Endothelial cell of umbilical vein (primary cell): ENCODE data around the gene ARPC2. TPM values are rescaled to one million over a fixed set of nuclear protein-coding genes. Genes with fewer than 3 reads are reported as not detected.

Experiments used
- BruUV-seq: library from RNA; stranded (reverse); fragments of 400-500 nt; replicated peaks from 2 replicates; lab custom pipeline; 2021; lab: Mats Ljungman, UMichigan
- CTCF ChIA-PET: fragments of 300-600, 350-600 bp; sonication (Branson Sonifier 250); formaldehyde crosslinking; loops from one replicate; lab custom pipeline; 2021; ENCODE audit warnings: antibody characterized with exemption, inconsistent platforms; lab: Charles Lee
- POLR2A ChIA-PET: fragments of 300-600, 350-600 bp; sonication (Branson Sonifier 250); formaldehyde crosslinking; loops from one replicate; lab custom pipeline; 2021; ENCODE audit warnings: antibody characterized with exemption, inconsistent platforms; lab: Charles Lee
- DNase-seq: peaks from one replicate; pipeline ENCODE4 v3.0.0-alpha.2; 2011; ENCODE audit warnings: low read depth, low spot score
- FAIRE-seq: peaks from 2 replicates; lab custom pipeline; 2011; peaks lifted over from hg19 to GRCh38; lab: Jason Lieb, UNC
- H2AFZ ChIP-seq: 2 replicates; pipeline ENCODE4 v1.6.0; 2012; ENCODE audit warnings: low read depth, low read length, control low read depth, inconsistent platforms
- H3K27ac ChIP-seq: 2 replicates; pipeline ENCODE4 v1.5.1; 2011; ENCODE audit warnings: low read depth, mild to moderate bottlenecking, control low read depth, low read length, moderate library complexity; ENCODE audit not compliant: insufficient read depth
- H3K27me3 ChIP-seq, 2 experiments: 2 replicates each; pipeline versions ENCODE4 v1.6.0 to v1.6.1; 2011; ENCODE audit warnings: low read length in 2 of 2, mixed read lengths in 1 of 2; ENCODE audit not compliant: control insufficient read depth in 2 of 2, insufficient read depth in 2 of 2
- H3K36me3 ChIP-seq, 2 experiments: 2 replicates in 1 of 2; 3 replicates in 1 of 2; pipeline ENCODE4 v1.5.1; 2011; ENCODE audit warnings: low read length in 2 of 2, mild to moderate bottlenecking in 1 of 2, moderate library complexity in 1 of 2; ENCODE audit not compliant: control insufficient read depth in 2 of 2, insufficient read depth in 2 of 2; ENCODE audit errors: extremely low read depth in 1 of 2
- H3K4me1 ChIP-seq: 3 replicates; pipeline ENCODE4 v1.5.1; 2011; ENCODE audit warnings: mild to moderate bottlenecking, low read length; ENCODE audit not compliant: control insufficient read depth, insufficient read depth; ENCODE audit errors: extremely low read depth
- H3K4me2 ChIP-seq: 2 replicates; pipeline ENCODE4 v1.6.1; 2011; ENCODE audit warnings: low read length, control low read depth, mixed read lengths; ENCODE audit not compliant: insufficient read depth
- H3K4me3 ChIP-seq, 3 experiments: fragments of 200-600 bp in 1 of 3; sonication (generic), shearing (Covaris generic) in 1 of 3; replicated peaks in 1 of 3; 2 replicates each; pipeline ENCODE4 v1.5.1; 2011 to 2016; ENCODE audit warnings: control low read depth in 3 of 3, low read length in 3 of 3, mild to moderate bottlenecking in 2 of 3, inconsistent platforms in 1 of 3, low read depth in 1 of 3, moderate library complexity in 1 of 3; ENCODE audit not compliant: insufficient read depth in 1 of 3
- H3K79me2 ChIP-seq: 2 replicates; pipeline ENCODE4 v1.6.0; 2012; ENCODE audit warnings: low read length, inconsistent platforms; ENCODE audit not compliant: control insufficient read depth, insufficient read depth
- H3K9ac ChIP-seq: replicated peaks from 2 replicates; pipeline ENCODE3; 2011; ENCODE audit warnings: low read length, control low read depth; ENCODE audit not compliant: insufficient read depth; ENCODE audit errors: extremely low read depth
- H3K9me1 ChIP-seq: replicated peaks from 3 replicates; pipeline ENCODE4 v1.6.0; 2011; ENCODE audit warnings: mild to moderate bottlenecking, low read length; ENCODE audit not compliant: control insufficient read depth, insufficient read depth; ENCODE audit errors: extremely low read depth
- H3K9me3 ChIP-seq: replicated peaks from 2 replicates; pipeline ENCODE4 v1.5.1; 2012; ENCODE audit warnings: low read length, inconsistent platforms; ENCODE audit not compliant: control insufficient read depth, insufficient read depth
- H4K20me1 ChIP-seq: replicated peaks from 2 replicates; pipeline ENCODE3; 2011; ENCODE audit warnings: mild to moderate bottlenecking, low read length; ENCODE audit not compliant: control insufficient read depth, insufficient read depth; ENCODE audit errors: extremely low read depth
- CTCF ChIP-seq, 2 donors: IDR thresholded peaks; 1 replicate in 1 of 2; 2 replicates in 1 of 2; pipeline ENCODE4 v1.5.1; 2011; ENCODE audit warnings: low read length in 2 of 2, mild to moderate bottlenecking in 2 of 2, moderate library complexity in 2 of 2, control low read depth in 1 of 2, inconsistent platforms in 1 of 2, low read depth in 1 of 2; ENCODE audit not compliant: insufficient read depth in 1 of 2; ENCODE audit errors: extremely low read depth in 1 of 2
- EZH2 ChIP-seq: IDR thresholded peaks from 2 replicates; pipeline ENCODE4 v1.6.1; 2012; ENCODE audit warnings: borderline replicate concordance, low read depth, mild to moderate bottlenecking, moderate library complexity, low read length, inconsistent platforms; ENCODE audit not compliant: severe bottlenecking
- FOS ChIP-seq: IDR thresholded peaks from 2 replicates; pipeline ENCODE4 v1.6.1; 2011; ENCODE audit warnings: mild to moderate bottlenecking, low read length, moderate library complexity, borderline replicate concordance; ENCODE audit not compliant: insufficient read depth
- GATA2 ChIP-seq: IDR thresholded peaks from 2 replicates; pipeline ENCODE4 v1.7.0; 2011; ENCODE audit warnings: low read depth, mild to moderate bottlenecking, moderate library complexity, mixed read lengths, low read length; ENCODE audit not compliant: insufficient read length, insufficient read depth
- JUN ChIP-seq: IDR thresholded peaks from 2 replicates; pipeline ENCODE4 v1.6.1; 2011; ENCODE audit warnings: borderline replicate concordance, low read depth; ENCODE audit not compliant: insufficient read length, insufficient read depth
- MYC ChIP-seq: IDR thresholded peaks from one replicate; pipeline ENCODE4 v1.6.1; 2011; ENCODE audit warnings: mild to moderate bottlenecking, low read depth, low read length
- POLR2A ChIP-seq: IDR thresholded peaks from 2 replicates; pipeline ENCODE4 v1.6.1; 2012; ENCODE audit warnings: low read depth, mild to moderate bottlenecking, control low read depth, low read length
- POLR2AphosphoS5 ChIP-seq: IDR thresholded peaks from 2 replicates; pipeline ENCODE4 v1.6.1; 2012; ENCODE audit warnings: low read depth, mild to moderate bottlenecking, control low read depth, low read length, moderate library complexity; ENCODE audit not compliant: insufficient read depth
- dilution Hi-C: fragments of 300-500 bp; cut with MboI; formaldehyde crosslinking; loops from one replicate; pipeline ENCODE4 v1.15.0; 2019; ENCODE audit warnings: low sequenced_read_pairs; ENCODE audit not compliant: extremely low pct_ligation_motif_present
- intact Hi-C: fragments of 100-400 bp; cut with micrococcal nuclease; formaldehyde crosslinking; loops from one replicate; pipeline ENCODE4 v1.10.0; 2022
- polyA plus RNA-seq, 4 experiments: library from polyadenylated mRNA; depleted of rRNA in 3 of 4; stranded (reverse) in 3 of 4; unstranded in 1 of 4; fragments of >200 nt; gene quantifications; 2 replicates each; pipeline versions ENCODE4 v1.2.1 to v1.2.3, GENCODE V29; 2011 to 2012; ENCODE audit warnings: missing spikeins in 1 of 4
- total RNA-seq: library from RNA; stranded (reverse); gene quantifications from 2 replicates; pipeline ENCODE4 v1.2.3, GENCODE V29; 2021
- TF ChIP-seq, protein P1 (sequence below): IDR thresholded peaks from 2 replicates; pipeline ENCODE4 v1.6.1; 2011; ENCODE audit not compliant: insufficient read depth, insufficient read length

Gene ARPC2
- total and polyA plus RNA-seq, 2 donors (not counting 3 experiments of a cell fraction or from before 2014, with no cell fraction given) = 417 to 455 TPM

DNA sequence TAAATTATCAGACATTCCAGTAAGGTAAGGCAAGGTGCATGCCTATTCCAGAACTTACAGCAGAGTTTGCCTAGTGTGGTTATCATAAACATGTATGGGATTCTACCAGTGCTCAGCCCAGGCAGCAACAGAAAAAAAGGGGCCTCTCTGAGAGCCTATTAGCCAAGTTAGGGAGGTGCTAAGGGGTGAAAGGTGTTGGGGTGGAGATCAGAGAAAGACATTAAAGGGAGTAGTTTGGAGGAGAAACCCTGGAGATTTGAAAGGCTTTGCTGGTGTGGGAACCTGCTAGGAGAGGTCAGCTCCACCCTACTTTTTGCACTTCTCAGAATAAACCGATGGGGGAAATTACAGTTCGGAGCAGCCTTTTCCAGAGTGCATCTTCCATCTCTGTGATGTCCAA lies 2.9 kb downstream of the ARPC2 start:
- Histone ChIP-seq H3K9ac (no peak overlapping the region), H3K36me3 (peaks cover 2 to 12% of the 10 kb centered on the region in 2 experiments), H3K4me3 (peak overlapping the region in 1 of 3 experiments; percentile 88), H3K9me3 (no peaks in the 10 kb centered on the region), H3K27me3 (no peaks in the 10 kb centered on the region), H2AFZ (no peak overlapping the region), H4K20me1 (peaks cover 11% of the 10 kb centered on the region), H3K27ac (no peak overlapping the region), H3K4me1 (peaks cover 52% of the 10 kb centered on the region), H3K9me1 (no peaks in the 10 kb centered on the region), H3K4me2 (peak overlapping the region; percentile 95), H3K79me2 (peaks cover 78% of the 10 kb centered on the region)
- DNase-seq (no peak), FAIRE-seq (no peak)
- dilution Hi-C loops (no loop called here), intact Hi-C loops (loop anchor here (1.0 kb wide), 1 partner anchor 9 kb away; no protein-coding TSS in a partner anchor)
- BruUV-seq = no TSS peak
- TF ChIP-seq POLR2AphosphoS5 (no peak), FOS (no peak), MYC (no peak), CTCF (IDR thresholded peaks at IDR 0.05; ENCODE audit: extremely low read depth in 1 of 2, insufficient read depth in 1 of 2, low read depth in 1 of 2, low read length in 2 of 2) (no peak), POLR2A (no peak), GATA2 (no peak), EZH2 (no peak), JUN (no peak)
- TF ChIP-seq, protein P1, sequence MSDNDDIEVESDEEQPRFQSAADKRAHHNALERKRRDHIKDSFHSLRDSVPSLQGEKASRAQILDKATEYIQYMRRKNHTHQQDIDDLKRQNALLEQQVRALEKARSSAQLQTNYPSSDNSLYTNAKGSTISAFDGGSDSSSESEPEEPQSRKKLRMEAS = no peak
- CTCF ChIA-PET = interaction anchor here (3.0 kb wide), 1 partner anchor 9 kb away, joined by 8 read pairs; no protein-coding TSS in a partner anchor
- POLR2A ChIA-PET = no interaction called here
